Ascending aorta (tissue), 2 donors: ENCODE data around the gene FBXW2. TPM values are rescaled to one million over a fixed set of nuclear protein-coding genes. Genes with fewer than 3 reads are reported as not detected.

Source experiments
- DNase-seq, 2 donors: peaks; one replicate each; pipeline ENCODE4 v3.0.0-alpha.2; 2019; ENCODE audit warnings: low spot score in 2 of 2
- H3K27ac ChIP-seq, 2 donors: fragments of 200-600 bp; sonication (generic); one replicate each; pipeline ENCODE4 v1.5.1; 2016 to 2017; ENCODE audit warnings: mild to moderate bottlenecking in 1 of 2
- H3K27me3 ChIP-seq: fragments of 200-600 bp; sonication (generic); one replicate; pipeline ENCODE4 v1.5.1; 2017
- H3K36me3 ChIP-seq, 2 donors: fragments of 200-600 bp; sonication (generic); one replicate each; pipeline ENCODE4 v1.5.1; 2016
- H3K4me1 ChIP-seq, 2 donors: fragments of 200-600 bp; sonication (generic); one replicate each; pipeline ENCODE4 v1.5.1; 2016 to 2017; ENCODE audit warnings: mild to moderate bottlenecking in 1 of 2
- H3K4me3 ChIP-seq, 2 donors: fragments of 200-600 bp; sonication (generic); one replicate each; pipeline ENCODE4 v1.5.1; 2016 to 2017; ENCODE audit warnings: mild to moderate bottlenecking in 1 of 2
- H3K9me3 ChIP-seq, 2 donors: fragments of 200-600 bp; sonication (generic); one replicate each; pipeline ENCODE4 v1.5.1; 2016
- CTCF ChIP-seq, 3 experiments: fragments of 200-600 bp in 2 of 3; fragments of 450-650 bp in 1 of 3; sonication (generic) in 2 of 3; IDR thresholded peaks; one replicate each; pipeline ENCODE4 v1.5.1; 2016 to 2019; ENCODE audit warnings: antibody characterized with exemption in 3 of 3, mild to moderate bottlenecking in 1 of 3, moderate library complexity in 1 of 3
- intact Hi-C: fragments of 100-400 bp; cut with DNase I; formaldehyde crosslinking; loops from one replicate; pipeline ENCODE4 v1.15.1; 2023
- total RNA-seq: library from RNA; depleted of rRNA; stranded (reverse); fragments of >200 nt; gene quantifications from one replicate; pipeline ENCODE4 v1.1.0, GENCODE V29; 2016

FBXW2 gene
- total RNA-seq, 1 donor from 2014 or later: 35.5 TPM

GRCh38 chr9:120791161-120791560 lies 2.1 kb downstream of the FBXW2 start:
- Histone ChIP-seq H3K27ac (no peak overlapping the region), H3K4me1 (peaks cover 7 to 34% of the 10 kb centered on the region in 2 donors), H3K9me3 (no peaks in the 10 kb centered on the region), H3K4me3 (no peak overlapping the region), H3K27me3 (no peaks in the 10 kb centered on the region), H3K36me3 (peaks cover 12 to 25% of the 10 kb centered on the region in 2 donors)
- no peak for DNase-seq
- intact Hi-C loops: loop anchor here (5.0 kb wide), 2 partner anchors 76 to 1471 kb away; partner anchors contain the start of genes MRRF and RBM18
- no peak for TF ChIP-seq CTCF (IDR thresholded peaks at IDR 0.05)

- Histone ChIP-seq H3K27me3 (no peaks in the 10 kb centered on the region), H3K9me3 (no peaks in the 10 kb centered on the region), H3K4me1 (peaks cover 4 to 27% of the 10 kb centered on the region in 2 donors), H3K27ac (no peak overlapping the region), H3K36me3 (peaks cover 14 to 36% of the 10 kb centered on the region in 2 donors), H3K4me3 (no peak overlapping the region)
- TF ChIP-seq CTCF (IDR thresholded peaks at IDR 0.05): no peak
- no peak for DNase-seq
- intact Hi-C loops: no loop called here
Observed at GRCh38 chr9:120787933-120788332, 5.3 kb downstream of the FBXW2 start.

GRCh38 chr9:120783602-120784047 lies 9.6 kb downstream of the FBXW2 start:
- no peak for DNase-seq
- no peak overlapping the region for H3K27ac ChIP-seq
- no peak overlapping the region for H3K4me3 ChIP-seq
- H3K4me1 ChIP-seq: peaks cover 0 to 5% of the 10 kb centered on the region in 2 donors
- peaks cover 14 to 43% of the 10 kb centered on the region in 2 donors for H3K36me3 ChIP-seq
- no peaks in the 10 kb centered on the region for H3K9me3 ChIP-seq
- no peaks in the 10 kb centered on the region for H3K27me3 ChIP-seq
- intact Hi-C loops: no loop called here
- TF ChIP-seq CTCF (IDR thresholded peaks at IDR 0.05): no peak

- Histone ChIP-seq H3K4me1 (peaks cover 0 to 2% of the 10 kb centered on the region in 2 donors), H3K4me3 (no peak overlapping the region), H3K27me3 (no peaks in the 10 kb centered on the region), H3K9me3 (no peaks in the 10 kb centered on the region), H3K27ac (no peak overlapping the region), H3K36me3 (peaks cover 12 to 43% of the 10 kb centered on the region in 2 donors)
- no peak for DNase-seq
- no peak for TF ChIP-seq CTCF (IDR thresholded peaks at IDR 0.05)
- intact Hi-C loops: no loop called here
Observed at GRCh38 chr9:120781236-120781635, 12.0 kb downstream of the FBXW2 start.

DNA sequence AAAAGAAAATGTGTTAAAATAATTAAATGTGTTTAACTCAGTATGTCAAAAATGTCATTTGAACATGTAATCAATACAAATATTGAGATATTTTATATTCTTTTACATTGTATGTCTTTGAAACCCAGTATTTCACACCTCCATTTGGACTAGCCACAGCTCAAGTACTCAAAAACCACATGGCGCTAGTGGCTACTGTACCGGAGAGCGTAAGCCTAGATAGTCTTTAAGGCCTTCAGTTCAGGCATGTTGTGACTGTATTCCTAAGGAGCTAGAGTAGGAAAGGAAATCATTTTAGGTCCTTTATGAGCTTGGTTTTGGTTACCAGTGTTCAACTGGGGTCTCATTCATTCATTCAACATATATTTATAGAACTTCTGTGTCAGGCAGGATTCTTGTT lies 12.8 kb downstream of the FBXW2 start:
- no peak for TF ChIP-seq CTCF (IDR thresholded peaks at IDR 0.05)
- H3K4me3 ChIP-seq: no peak overlapping the region
- peaks cover 13 to 49% of the 10 kb centered on the region in 2 donors for H3K36me3 ChIP-seq
- no peaks in the 10 kb centered on the region for H3K9me3 ChIP-seq
- H3K4me1 ChIP-seq: peaks cover 0 to 2% of the 10 kb centered on the region in 2 donors
- no peak overlapping the region for H3K27ac ChIP-seq
- no peak for DNase-seq
- no peaks in the 10 kb centered on the region for H3K27me3 ChIP-seq
- intact Hi-C loops: no loop called here

DNA sequence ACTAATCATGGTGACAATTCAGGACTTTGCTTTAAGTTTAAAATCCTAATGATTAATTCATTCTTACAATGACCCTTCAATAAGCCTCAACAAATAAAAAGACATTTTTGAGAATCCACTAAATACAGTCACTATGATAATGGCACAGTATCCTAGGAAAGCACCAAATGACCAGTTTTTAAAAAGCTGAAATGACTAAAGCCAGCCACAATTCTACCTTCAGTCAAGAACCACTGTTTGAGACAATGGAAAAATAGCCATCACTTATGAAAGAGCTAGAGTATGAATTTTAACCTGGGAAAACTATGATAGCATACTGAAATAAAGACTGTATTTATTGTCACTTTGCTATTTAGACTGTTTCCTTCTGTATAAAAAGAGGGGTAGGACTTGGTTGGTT lies 14.0 kb downstream of the FBXW2 start:
- intact Hi-C loops: no loop called here
- no peak for TF ChIP-seq CTCF (IDR thresholded peaks at IDR 0.05)
- H3K36me3 ChIP-seq: peaks cover 21 to 49% of the 10 kb centered on the region in 2 donors

More for the DNA sequence above, 14.0 kb downstream of the FBXW2 start:
- no peak overlapping the region for H3K27ac ChIP-seq
- no peaks in the 10 kb centered on the region for H3K27me3 ChIP-seq
- DNase-seq: no peak
- no peaks in the 10 kb centered on the region for H3K9me3 ChIP-seq
- H3K4me1 ChIP-seq: peaks cover 0 to 2% of the 10 kb centered on the region in 2 donors
- H3K4me3 ChIP-seq: no peak overlapping the region
